Measurements from ENCODE around the gene HPS4. TPM values are rescaled to one million over a fixed set of nuclear protein-coding genes. Genes with fewer than 3 reads are reported as not detected.

Gene HPS4
- total RNA-seq, 1 experiment from 2014 or later, result 35.4 TPM

GRCh38 chr22:26479792-26480610 is 3.6 kb downstream of the HPS4 start:
- Histone ChIP-seq H3K27ac (ENCODE audit: low read depth, low read length) (no peak overlapping the region), H2AFZ (ENCODE audit: low read depth, low read length, poor library complexity, severe bottlenecking) (no peak overlapping the region), H3K27me3 (ENCODE audit: insufficient read depth, low read length) (no peaks in the 10 kb centered on the region), H3K9me2 (ENCODE audit: insufficient read depth) (no peaks in the 10 kb centered on the region), H3K9me3 (ENCODE audit: control insufficient read depth in 1 of 2, insufficient read depth in 1 of 2, low read depth in 1 of 2, low read length in 2 of 2) (no peaks in the 10 kb centered on the region), H4K20me1 (ENCODE audit: insufficient read depth) (no peaks in the 10 kb centered on the region), H3K4me3 (replicated peaks in 1 of 2; ENCODE audit: low read depth in 1 of 2, low read length in 2 of 2) (no peak overlapping the region), H3K9ac (ENCODE audit: low read length) (no peak overlapping the region), H3K79me2 (ENCODE audit: insufficient read depth, low read length) (peaks cover 46% of the 10 kb centered on the region), H3K36me3 (ENCODE audit: control insufficient read depth in 1 of 2, insufficient read depth in 2 of 2, low read length in 2 of 2) (peaks cover 16 to 17% of the 10 kb centered on the region in 2 experiments; a peak in 3 of 4 replicates), H3K4me2 (ENCODE audit: low read length) (no peak overlapping the region), H3K4me1 (ENCODE audit: control insufficient read depth in 1 of 2, insufficient read depth in 2 of 2, low read length in 2 of 2) (peaks cover 6 to 13% of the 10 kb centered on the region in 2 experiments)
- BruUV-seq (replicated peaks), result no TSS peak
- RAD21 ChIA-PET (ENCODE audit: low non-redundant PET in 1 of 2, low total read pairs in 2 of 2, uncharacterized antibody in 2 of 2, unreplicated experiment in 2 of 2), result no interaction called here
- ATAC-seq, result no peak
- CTCF ChIA-PET, result no interaction called here
- TF ChIP-seq FOSL1 (IDR thresholded peaks at IDR 0.05; ENCODE audit: low read depth), result no peak
- TF ChIP-seq EZH2phosphoT487 (IDR thresholded peaks at IDR 0.05; ENCODE audit: borderline replicate concordance), result no peak
- TF ChIP-seq JUND (IDR thresholded peaks at IDR 0.05), result no peak
- no peak for TF ChIP-seq SP1 (IDR thresholded peaks at IDR 0.05; ENCODE audit: low read depth)
- no peak for TF ChIP-seq POLR2AphosphoS5 (IDR thresholded peaks at IDR 0.05; ENCODE audit: low read depth, low read length)
- TF ChIP-seq ZNF274 (IDR thresholded peaks at IDR 0.05; ENCODE audit: low read depth, low read length), result no peak
- TF ChIP-seq ELF1 (IDR thresholded peaks at IDR 0.05; ENCODE audit: borderline replicate concordance, low read depth), result no peak
- TF ChIP-seq EZH2 (IDR thresholded peaks at IDR 0.05), result no peak
- TF ChIP-seq SIN3A (IDR thresholded peaks at IDR 0.05; ENCODE audit: low read depth), result no peak
- TF ChIP-seq ZFX (IDR thresholded peaks at IDR 0.05), result no peak
- TF ChIP-seq POLR2A (IDR thresholded peaks at IDR 0.05; ENCODE audit: borderline replicate concordance, extremely low read depth, insufficient read depth, insufficient read length), result no peak
- TF ChIP-seq, protein P1, sequence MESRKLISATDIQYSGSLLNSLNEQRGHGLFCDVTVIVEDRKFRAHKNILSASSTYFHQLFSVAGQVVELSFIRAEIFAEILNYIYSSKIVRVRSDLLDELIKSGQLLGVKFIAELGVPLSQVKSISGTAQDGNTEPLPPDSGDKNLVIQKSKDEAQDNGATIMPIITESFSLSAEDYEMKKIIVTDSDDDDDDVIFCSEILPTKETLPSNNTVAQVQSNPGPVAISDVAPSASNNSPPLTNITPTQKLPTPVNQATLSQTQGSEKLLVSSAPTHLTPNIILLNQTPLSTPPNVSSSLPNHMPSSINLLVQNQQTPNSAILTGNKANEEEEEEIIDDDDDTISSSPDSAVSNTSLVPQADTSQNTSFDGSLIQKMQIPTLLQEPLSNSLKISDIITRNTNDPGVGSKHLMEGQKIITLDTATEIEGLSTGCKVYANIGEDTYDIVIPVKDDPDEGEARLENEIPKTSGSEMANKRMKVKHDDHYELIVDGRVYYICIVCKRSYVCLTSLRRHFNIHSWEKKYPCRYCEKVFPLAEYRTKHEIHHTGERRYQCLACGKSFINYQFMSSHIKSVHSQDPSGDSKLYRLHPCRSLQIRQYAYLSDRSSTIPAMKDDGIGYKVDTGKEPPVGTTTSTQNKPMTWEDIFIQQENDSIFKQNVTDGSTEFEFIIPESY (IDR thresholded peaks at IDR 0.05; ENCODE audit: extremely low read depth, insufficient replicate concordance, low read length), result no peak
- no peak for TF ChIP-seq YY1 (IDR thresholded peaks at IDR 0.05; ENCODE audit: extremely low read depth, insufficient replicate concordance, low read depth, low read length)
- TF ChIP-seq TCF7L2 (IDR thresholded peaks at IDR 0.05; ENCODE audit: borderline replicate concordance, extremely low read depth, insufficient read depth, insufficient read length), result no peak
- TF ChIP-seq EGR1 (IDR thresholded peaks at IDR 0.05; ENCODE audit: low read depth), result no peak
- no peak for TF ChIP-seq CBX3 (IDR thresholded peaks at IDR 0.05; ENCODE audit: low read depth)
- TF ChIP-seq ATF3 (IDR thresholded peaks at IDR 0.05), result no peak
- POLR2A ChIA-PET, result no interaction called here
- no peak for DNase-seq (ENCODE audit: low read depth, low spot score)
- intact Hi-C loops (cut with micrococcal nuclease), result no loop called here
